GM18867 (cell line): Measurements from ENCODE around the gene SMURF2.
"Not testable (repeated sequence)": the region's sequence is repeated elsewhere in the genome, so short reads cannot be mapped to it uniquely, and the experiment has no call there.

Experiments
- ATAC-seq: cut with Tn5 transposase; IDR thresholded peaks from one replicate; pipeline ENCODE4 v1.9.1; 2021; ENCODE audit warnings: mild to moderate bottlenecking, moderate library complexity; ENCODE audit not compliant: unreplicated experiment

The SMURF2 gene

GRCh38 chr17:64632606-64633005 is 29.5 kb downstream of the SMURF2 start:
- no peak for ATAC-seq

- no peak for ATAC-seq
Measured at GRCh38 chr17:64632194-64632593, 29.9 kb downstream of the SMURF2 start.

GRCh38 chr17:64630309-64631223 is 31.5 kb downstream of the SMURF2 start:
- no peak for ATAC-seq

GRCh38 chr17:64628641-64629040 is 33.5 kb downstream of the SMURF2 start:
- ATAC-seq: no peak

- no peak for ATAC-seq
Measured at GRCh38 chr17:64627797-64628196, 34.3 kb downstream of the SMURF2 start.

- ATAC-seq: no peak
Measured at GRCh38 chr17:64626827-64627226, 35.3 kb downstream of the SMURF2 start.

GRCh38 chr17:64625541-64625940 is 36.6 kb downstream of the SMURF2 start:
- ATAC-seq: no peak

GRCh38 chr17:64622931-64623654 is 39.0 kb downstream of the SMURF2 start:
- no peak for ATAC-seq

- no peak for ATAC-seq
Measured at GRCh38 chr17:64621772-64622171, 40.3 kb downstream of the SMURF2 start.

GRCh38 chr17:64618848-64619247 is 43.3 kb downstream of the SMURF2 start:
- ATAC-seq: no peak

- no peak for ATAC-seq
Measured at GRCh38 chr17:64617125-64617780, 44.9 kb downstream of the SMURF2 start.

GRCh38 chr17:64615028-64615677 is 47.0 kb downstream of the SMURF2 start:
- no peak for ATAC-seq

GRCh38 chr17:64614266-64615027 is 47.7 kb downstream of the SMURF2 start:
- ATAC-seq: no peak

GRCh38 chr17:64611369-64611768 is 50.7 kb downstream of the SMURF2 start:
- ATAC-seq: no peak

GRCh38 chr17:64610244-64610643 is 51.9 kb downstream of the SMURF2 start:
- not testable (repeated sequence) for ATAC-seq

- no peak for ATAC-seq
Measured at GRCh38 chr17:64608571-64608981, 53.5 kb downstream of the SMURF2 start.

- no peak for ATAC-seq
Measured at GRCh38 chr17:64607862-64608565, 54.1 kb downstream of the SMURF2 start.

GRCh38 chr17:64604532-64604931 is 57.6 kb downstream of the SMURF2 start:
- ATAC-seq: not testable (repeated sequence)

GRCh38 chr17:64603987-64604386 is 58.1 kb downstream of the SMURF2 start:
- no peak for ATAC-seq

GRCh38 chr17:64599827-64600226 is 62.3 kb downstream of the SMURF2 start:
- no peak for ATAC-seq
